NCI-H69 (cell line): Measurements from ENCODE around the gene FAM9C.

Source experiments
- DNase-seq: peaks from one replicate; lab custom pipeline; 2025; lab: John Stamatoyannopoulos, UW

The FAM9C gene

DNA sequence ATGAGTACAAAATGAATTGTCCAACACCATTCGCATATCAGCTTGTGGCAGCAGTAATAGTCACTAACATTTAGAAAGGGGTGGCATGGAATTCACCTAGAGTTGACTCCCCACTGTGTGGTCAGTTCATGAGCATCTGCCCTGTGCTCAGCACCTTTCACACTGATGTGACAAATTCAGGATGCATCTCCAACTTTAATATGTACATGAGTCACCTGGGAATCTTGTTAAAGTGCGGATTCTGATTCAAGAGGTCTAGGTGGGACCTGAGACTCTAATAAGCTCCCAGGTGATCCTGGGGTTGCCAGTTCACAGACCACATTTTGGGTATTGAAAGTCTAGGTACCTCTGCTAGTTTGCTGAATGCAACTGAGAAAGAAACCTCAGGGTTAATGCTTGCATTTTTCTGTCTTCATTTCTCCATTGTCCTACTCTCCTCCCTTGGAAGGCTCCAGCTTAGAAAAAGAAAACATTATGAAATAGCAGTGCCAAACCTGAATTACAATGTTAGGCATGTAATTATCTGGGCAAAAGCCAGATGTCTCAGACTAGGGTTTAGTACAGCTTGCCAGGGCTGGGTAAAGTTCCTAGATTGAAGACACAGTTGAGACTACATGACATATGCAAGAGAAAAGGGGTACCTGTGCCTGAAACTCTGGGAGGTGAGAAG is 36.8 kb downstream of the FAM9C start:
- DNase-seq: peak; percentile 79

DNA sequence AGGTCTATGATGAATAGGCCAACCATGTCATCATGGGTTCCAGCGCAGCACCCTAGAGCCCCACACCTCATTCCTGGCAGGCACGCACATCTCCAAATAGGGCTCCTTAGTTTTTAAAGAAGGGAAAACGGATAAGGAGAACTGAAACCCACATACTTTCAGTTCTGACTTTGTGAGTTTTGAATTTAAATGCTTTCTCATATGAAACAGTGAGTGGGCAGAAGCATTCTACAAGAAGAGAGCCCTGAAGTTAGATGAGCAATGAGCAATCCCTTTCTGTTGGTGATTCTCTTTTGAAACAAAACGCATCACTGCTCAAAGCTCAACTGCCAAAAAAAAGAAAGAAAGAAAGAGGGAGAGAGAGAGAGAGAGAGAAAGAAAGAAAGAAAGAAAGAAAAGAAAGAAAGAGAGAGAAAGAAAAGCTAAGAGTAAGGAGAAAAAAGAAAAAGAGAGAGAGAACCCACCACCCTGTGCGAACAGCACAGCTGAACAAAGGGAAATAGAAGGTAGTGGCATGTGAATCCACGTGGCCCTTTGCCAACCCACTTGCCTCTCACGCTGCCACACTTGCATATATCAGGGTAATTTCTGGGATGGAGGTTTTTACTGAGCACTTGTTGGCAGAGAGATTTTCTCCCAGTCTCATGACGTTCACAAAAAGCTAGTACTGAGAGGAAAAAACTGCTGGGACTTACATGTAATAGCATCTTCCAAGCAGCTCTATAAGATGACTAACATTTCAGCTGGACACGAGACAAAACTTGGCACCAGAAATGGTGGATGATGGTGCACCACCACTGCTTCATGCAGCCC is 38.6 kb downstream of the FAM9C start:
- DNase-seq: no peak

DNA sequence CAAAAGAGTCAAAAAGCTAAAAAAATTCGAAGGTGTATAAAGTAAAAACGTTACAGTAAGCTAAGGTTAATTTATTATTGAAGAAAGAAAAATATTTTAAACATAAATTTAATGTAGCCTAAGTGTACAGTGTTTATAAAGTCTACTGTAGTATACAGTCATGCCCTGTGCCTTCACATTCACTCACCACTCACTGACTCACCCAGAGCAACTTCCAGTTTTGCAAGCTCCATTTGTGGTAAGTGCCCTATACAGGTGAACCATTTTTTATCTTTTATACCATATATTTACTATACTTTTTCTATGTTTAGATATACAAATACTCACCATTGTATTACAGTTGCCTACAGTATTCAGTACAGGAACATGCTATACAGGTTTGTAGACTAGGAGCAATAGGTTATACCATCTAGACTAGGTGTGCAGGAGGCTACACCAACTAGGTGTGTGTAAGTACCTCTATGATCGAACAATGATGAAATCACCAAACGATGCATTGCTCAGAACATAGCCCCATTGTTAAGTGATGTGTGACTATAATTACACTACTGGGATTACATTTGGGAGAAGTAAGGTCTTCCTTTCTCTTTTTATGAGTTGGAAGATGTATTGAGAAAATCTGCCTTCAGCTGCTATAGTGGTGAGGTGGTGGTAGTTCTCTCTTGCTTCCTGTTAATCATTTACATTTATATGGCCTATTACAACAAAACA is 42.3 kb downstream of the FAM9C start:
- peak; percentile 28 for DNase-seq

DNA sequence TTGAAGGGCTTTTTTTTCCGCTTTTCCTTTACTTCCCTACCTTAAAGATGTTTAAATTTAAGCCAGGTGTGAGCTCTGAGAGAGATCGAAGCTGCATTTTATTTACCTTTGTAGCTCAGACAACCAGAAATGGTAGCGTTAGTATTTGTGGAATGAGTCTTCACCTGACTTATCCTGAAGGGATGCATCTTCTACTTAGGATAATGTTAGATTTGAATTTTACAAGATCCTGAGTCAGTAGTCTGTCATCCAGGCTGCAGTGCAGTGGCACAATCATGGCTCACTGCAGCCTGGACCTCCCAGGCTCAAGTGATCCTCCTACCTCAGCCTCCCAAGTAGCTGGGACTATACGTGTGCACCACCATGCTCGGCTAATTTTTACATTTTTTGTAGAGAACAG is 43.3 kb downstream of the FAM9C start:
- no peak for DNase-seq

DNA sequence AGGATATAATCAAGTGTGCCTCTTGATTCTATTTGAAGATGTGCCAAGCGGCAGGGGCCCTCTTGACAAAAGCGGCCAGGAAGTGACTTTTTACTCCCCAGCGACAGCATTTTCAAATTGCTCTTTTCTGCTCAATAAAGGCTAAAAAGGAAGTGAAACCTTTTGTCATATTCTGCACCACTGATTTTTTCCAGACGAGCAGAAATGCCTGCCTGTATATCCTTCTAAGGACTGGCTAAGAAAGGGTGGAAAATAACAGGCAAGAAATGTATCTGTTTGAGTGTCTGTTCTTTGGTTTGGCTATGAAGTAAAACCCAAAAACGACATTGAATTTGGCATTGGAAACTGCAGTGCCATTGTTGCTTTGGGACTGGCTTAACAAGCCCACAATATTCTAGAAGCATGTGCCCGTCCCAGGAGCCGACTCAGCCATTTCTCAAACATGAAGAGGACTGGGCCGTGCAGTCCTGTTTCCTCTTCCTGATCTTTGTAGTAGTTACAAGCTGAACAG is 44.1 kb downstream of the FAM9C start:
- DNase-seq: peak; percentile 53

DNA sequence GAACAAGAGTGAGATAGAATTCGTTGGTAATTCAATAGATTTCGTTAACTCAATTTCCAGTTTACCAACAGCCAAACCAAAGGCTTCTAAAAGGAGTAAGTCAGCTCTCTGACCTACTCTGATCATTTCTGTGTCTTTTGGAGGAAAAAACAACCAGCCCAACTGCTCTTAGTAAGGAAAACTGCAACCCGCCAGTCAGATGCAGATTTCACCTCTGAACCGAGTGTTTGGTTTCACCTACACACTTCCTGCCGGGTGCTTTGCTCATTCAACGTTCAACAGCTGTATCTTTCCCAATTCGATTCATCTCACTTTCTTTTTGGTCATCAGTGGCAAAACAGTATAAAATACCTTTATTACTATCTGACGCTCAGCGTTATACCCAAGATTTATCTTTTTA is 45.0 kb downstream of the FAM9C start:
- DNase-seq: peak; percentile 3

DNA sequence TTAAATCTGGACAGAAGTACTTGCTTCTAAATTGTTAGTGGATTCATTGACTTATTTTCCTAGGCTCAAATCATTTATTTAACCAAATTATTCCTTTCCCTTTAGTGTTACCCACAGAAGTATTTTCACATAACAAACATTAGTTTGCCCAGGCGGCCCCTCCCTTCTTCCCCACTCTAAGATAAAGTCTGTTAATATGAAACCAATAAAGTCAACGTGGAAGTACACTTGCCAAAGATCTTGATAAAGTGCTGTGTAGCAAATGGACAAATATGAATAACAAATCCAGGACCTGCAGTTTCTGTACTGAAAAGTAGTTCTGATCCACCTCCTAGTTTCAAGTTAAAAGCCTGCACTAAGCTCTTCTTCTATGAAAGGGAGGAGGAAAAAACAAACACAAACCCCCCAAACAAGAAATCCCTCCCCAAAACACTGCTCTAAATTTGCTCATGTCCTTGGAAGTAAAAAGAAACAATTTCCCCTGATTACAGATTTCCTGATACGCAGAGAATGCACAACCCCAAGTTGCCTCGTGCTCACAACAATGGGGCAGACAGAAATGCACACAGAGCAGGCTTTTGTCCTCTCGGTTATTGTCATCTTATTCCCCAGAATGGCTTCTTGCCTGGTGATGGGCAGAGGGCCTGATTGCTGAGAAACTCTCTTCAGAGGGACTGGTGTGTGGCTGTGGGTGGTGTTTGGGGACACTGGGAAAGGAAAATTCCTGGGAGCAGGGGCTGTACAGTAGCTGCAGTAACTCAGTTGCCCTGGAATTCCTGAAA is 46.3 kb downstream of the FAM9C start:
- DNase-seq: peak; percentile 5

DNA sequence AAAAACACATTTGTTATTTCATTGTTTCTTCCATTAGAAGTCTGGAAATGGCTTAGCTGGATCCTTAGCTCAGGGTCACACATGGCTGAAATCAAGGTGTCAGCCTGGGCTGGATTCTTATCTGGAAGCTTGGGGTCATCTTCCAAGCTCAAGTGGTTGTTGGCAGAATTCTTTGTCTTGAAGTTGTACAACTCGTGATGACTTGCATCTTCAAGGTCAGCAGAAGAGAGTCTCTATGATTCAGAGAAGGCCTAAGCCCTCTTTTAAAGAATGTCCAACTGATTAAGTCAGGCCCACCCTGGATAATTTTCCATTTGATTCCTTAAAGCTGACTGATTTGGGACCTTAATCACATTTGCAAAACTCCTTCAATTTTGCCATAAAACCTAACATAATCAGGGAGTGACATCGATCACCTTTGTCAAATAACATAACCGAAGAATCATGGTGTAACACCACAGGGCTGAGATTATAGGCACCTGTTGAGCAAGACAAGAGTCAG is 47.4 kb downstream of the FAM9C start:
- DNase-seq: no peak

DNA sequence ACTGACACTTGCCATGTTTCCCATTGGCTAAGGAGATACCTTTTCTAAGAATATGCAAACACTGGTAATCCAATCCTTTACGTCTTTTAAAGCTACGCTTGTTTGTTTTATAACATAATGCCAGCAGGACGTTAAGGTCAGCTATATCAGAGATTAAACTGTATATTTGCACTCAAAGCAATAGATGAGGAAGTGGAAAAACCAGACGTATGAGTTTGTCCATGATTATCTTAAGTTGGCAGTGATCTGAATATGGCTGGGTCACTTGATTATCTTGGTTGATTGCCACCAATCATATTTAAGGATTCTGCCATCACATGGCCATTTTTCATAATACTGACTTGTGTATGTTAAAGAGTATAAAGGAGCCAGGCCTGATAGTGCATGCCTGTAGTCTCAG is 50.1 kb downstream of the FAM9C start:
- no peak for DNase-seq

DNA sequence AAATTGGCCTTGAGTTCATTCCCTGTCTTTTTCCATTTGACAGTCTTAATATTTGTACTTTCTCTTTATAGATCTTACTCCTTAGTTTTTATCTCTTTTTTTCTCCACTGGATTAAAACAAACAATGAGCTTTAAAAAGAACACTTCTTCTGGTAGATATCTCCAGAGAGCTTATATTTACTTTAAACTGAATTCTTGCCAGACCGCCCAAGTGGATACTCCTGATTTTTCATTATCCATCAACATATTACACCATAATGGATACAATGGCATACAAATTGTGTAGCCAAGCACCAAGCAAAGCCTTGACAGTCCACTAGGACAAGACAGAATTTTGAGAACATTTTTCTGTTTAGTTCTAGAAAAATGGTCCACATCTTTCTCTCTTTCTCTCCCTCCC is 50.6 kb downstream of the FAM9C start:
- DNase-seq: no peak

DNA sequence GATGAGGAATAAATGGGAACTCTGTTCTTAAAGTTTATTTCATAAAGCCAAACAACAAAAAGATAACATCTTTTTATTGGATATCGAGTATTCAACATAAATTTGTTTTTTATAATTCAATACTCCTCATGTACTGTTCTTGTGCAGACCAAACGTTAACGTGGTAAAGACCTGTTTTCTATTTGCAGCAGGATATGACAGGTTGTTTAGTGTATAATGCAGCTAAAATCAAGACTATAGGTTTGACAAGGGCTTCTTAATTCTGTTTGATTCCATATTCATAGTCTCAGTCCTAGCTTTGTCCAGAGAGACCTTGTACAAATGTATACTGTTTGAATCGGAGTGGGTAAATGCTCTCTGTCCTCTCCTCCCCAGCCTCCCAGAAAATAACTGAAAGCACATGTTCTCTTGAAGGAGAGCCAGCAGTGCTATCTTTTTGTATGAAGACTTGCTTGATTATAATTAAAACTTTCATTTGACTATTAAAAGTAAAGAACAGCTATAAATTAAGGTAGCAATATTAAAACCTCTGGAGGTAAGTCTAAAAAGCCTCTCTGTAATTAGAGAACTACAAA is 51.8 kb downstream of the FAM9C start:
- no peak for DNase-seq

DNA sequence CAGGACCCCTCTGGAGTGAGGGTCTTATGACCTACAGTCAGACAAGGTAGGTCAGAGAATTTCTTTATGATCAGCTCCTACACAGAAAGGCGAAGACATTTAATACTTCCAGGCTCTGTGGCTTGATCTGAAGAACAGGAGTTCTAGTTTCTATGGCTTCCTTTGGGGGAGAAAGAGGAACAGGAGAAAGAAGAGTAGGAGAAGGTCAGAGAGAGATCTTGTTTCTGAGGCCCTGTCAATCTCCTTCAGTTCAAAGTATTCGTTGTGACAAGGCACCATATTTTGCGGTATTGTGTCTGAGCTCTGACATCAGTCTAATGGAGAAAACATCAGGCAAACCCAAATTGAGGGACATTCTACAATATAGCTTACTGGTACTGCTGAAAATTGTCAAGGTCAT is 52.8 kb downstream of the FAM9C start:
- DNase-seq: no peak

DNA sequence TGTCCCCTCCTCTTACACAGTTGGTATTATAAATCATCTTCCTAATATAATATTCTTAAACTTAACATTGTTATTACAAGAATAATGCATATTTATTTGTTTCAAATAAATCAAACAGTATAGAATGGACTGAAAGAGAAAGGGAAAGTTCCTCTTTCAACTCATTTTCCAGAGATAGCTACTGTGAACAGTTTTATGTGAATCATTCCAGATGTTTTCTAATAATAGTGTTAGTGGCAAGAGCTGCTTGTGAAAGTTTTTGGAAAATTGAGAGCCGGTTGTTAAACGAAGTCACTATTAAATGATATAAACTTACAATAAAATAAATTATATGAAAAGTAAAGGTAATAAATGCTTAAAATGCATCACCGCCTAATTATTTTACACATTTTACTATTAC is 55.0 kb downstream of the FAM9C start:
- DNase-seq: no peak

DNA sequence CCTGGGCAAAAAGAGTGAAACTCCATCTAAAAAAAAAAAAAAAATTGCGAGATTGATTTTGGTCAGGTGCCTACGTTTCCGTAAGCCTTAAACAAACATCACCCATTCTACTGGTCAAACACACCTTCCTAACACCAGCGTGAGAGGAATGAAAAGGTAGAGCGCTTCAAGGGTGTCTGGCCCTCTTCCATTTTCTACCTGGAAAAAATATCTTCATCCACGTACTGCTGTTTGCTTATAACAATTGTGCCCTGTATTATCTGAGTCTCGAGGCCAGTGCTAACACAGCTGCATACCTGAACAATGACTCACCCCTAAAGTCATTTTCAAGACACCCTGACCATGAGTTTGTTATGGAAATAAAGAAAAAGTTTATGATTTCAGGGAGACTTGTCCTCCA is 55.6 kb downstream of the FAM9C start:
- DNase-seq: peak; percentile 80

DNA sequence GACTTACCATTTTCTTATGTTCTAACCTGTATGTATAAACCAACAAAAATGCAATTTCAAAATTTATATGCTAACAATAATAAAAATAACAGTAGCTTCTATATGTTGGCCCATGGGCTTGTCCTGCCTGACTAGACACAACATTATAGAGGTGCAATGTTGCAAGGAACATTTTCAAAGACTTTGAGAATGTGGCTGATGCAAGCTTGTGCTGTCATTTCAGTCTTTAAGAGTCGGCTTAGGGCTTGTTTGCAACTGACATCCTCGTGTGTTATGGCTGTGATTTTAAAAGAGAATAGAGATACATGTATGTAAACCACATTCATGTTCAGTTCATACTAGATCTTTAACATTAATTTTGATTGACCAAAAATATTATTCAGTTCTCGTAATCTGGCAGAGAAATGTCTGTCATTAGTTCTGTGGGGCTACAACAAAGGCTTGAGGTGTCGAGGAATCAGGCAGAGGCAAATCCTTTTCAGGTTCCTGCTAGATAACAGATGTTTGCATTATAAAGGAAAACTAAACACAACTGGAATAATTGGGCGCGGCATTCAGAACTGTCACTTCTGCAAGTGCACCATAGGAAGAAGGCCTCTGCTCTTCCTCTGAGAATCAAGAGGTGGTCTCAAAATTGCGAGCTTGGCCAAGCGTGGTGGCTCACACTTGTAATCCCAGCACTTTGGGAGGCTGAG is 56.4 kb downstream of the FAM9C start:
- peak; percentile 10 for DNase-seq

DNA sequence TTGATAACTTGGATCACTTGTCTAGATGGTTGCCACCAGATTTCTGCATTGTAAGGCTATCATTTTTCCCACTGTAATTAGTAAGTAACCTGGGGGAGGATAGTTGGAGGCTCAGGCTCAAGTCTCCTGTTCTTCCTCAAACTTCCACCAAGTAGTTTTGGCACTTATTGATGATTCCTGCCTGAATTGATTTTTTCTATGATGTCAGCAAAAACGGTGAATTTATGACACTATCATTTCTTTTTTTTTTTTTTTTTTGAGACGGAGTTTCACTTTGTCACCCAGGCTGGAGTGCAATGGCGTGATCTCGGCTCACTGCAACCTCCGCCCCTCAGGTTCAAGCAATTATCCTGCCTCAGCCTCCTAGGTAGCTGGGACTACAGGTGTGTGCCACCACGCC is 57.1 kb downstream of the FAM9C start:
- DNase-seq: no peak

DNA sequence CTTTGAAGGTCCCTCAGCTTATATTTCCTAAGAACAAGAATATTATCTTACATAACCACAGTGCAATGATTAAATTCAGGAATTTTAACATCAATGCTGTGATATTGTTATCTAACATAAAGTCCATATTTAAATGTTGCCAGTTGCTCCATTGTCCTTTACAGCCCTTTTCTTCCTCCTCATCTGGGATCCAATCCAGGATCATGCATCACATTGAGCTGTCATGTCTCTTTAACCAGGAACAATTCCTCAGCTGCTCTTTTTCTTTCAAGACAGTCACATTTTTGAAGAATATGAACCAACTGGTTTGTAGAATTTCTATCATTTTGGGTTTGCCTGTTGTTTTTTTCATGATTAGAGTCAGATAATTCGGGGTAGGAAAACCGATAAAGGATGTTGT is 57.5 kb downstream of the FAM9C start:
- no peak for DNase-seq

DNA sequence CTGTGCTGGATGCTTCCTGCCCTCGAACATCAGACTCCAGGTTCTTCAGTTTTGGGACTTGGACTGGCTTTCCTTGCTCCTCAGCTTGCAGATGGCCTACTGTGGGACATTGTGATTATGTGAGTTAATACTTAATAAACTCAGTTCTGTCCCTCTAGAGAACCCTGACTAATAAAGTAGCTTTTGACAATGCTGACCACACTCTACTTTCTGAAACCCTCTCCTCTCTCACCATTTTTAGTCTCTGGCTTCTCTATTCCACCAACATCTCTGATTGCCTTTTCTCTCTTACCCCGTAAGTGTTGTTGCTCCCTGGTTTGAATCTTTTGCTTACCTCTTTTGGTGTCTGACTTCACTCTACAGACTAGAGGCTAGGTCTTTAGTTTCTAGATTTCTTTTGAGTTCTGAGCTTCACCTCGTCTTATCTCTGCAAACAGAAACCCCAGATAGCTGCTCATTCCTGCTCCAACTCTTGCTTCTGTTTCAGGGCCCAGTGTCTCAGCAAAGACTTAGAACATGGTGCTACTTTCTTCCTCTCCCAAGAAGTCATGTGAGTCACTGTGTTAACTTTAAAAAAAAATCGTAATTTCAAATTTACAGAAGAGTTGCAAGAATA is 58.1 kb downstream of the FAM9C start:
- DNase-seq: no peak
